Bronchial epithelial cell (primary cell): ENCODE results near the gene WDR37. TPM values are rescaled to one million over a fixed set of nuclear protein-coding genes. Genes with fewer than 3 reads are reported as not detected.

Source experiments
- DNase-seq: peaks from one replicate; pipeline ENCODE4 v3.0.0-alpha.2; 2010; ENCODE audit warnings: low read depth
- FAIRE-seq: peaks from 2 replicates; lab custom pipeline; 2011; peaks lifted over from hg19 to GRCh38; lab: Jason Lieb, UNC
- H3K27me3 ChIP-seq: 2 replicates; pipeline ENCODE4 v1.5.1; 2011; ENCODE audit warnings: low read length; ENCODE audit not compliant: control insufficient read depth, insufficient read depth
- H3K36me3 ChIP-seq: 2 replicates; pipeline ENCODE4 v1.5.1; 2011; ENCODE audit warnings: low read length; ENCODE audit not compliant: control insufficient read depth, insufficient read depth
- H3K4me3 ChIP-seq: 2 replicates; pipeline ENCODE4 v1.5.1; 2011; ENCODE audit warnings: mild to moderate bottlenecking, low read depth, low read length, control low read depth
- total RNA-seq: library from RNA; depleted of rRNA; stranded (reverse); fragments of >200 nt; gene quantifications from 2 replicates; pipeline ENCODE4 v1.2.1, GENCODE V29; 2014
- TF ChIP-seq, protein P1 (sequence below): IDR thresholded peaks from 2 replicates; pipeline ENCODE4 v1.5.1; 2011; ENCODE audit warnings: mild to moderate bottlenecking, moderate library complexity, low read length, control low read depth, inconsistent platforms; ENCODE audit not compliant: insufficient read depth, severe bottlenecking

WDR37 gene
- total RNA-seq, 1 donor from 2014 or later: 11.1 TPM

DNA sequence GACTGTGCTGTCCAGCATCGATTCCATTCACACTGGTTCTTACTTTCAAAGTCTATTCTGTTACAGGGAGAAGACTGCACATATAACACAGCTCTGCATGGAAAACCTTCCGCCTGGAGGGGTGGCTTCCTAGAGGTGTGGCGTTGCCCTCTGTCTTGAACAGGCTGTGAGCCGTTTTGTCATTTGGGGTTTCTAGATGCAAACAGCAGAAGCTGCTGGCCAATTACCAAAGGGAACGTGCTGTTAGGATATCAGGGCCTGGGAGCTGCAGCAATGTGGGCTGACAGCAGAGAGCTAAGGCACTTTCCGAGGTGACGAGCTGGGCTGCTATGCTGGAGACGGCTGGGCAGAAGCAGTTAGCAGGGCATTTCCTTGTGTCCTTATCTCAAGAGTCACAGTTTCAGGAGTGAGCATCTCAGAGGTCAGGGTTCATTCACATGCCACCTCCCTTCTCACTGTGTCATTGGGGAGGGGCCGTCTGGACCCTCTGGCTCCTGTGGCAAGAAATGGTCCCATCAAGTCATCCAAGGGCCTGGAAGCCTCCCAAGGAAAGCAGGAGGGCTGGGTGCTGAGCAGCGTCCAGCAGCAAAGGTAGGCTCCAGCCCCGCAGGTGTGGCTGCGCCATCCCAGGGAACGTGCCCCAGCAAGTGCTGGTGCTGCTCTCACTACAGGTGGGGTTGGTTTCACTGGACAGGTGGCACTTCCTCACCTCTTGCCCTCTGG is 106.5 kb downstream of the WDR37 start:
- no peak overlapping the region for H3K4me3 ChIP-seq
- H3K36me3 ChIP-seq: no peaks in the 10 kb centered on the region
- FAIRE-seq (no peak), DNase-seq (no peak)
- H3K27me3 ChIP-seq: no peaks in the 10 kb centered on the region
- TF ChIP-seq, protein P1, sequence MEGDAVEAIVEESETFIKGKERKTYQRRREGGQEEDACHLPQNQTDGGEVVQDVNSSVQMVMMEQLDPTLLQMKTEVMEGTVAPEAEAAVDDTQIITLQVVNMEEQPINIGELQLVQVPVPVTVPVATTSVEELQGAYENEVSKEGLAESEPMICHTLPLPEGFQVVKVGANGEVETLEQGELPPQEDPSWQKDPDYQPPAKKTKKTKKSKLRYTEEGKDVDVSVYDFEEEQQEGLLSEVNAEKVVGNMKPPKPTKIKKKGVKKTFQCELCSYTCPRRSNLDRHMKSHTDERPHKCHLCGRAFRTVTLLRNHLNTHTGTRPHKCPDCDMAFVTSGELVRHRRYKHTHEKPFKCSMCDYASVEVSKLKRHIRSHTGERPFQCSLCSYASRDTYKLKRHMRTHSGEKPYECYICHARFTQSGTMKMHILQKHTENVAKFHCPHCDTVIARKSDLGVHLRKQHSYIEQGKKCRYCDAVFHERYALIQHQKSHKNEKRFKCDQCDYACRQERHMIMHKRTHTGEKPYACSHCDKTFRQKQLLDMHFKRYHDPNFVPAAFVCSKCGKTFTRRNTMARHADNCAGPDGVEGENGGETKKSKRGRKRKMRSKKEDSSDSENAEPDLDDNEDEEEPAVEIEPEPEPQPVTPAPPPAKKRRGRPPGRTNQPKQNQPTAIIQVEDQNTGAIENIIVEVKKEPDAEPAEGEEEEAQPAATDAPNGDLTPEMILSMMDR: no peak

DNA sequence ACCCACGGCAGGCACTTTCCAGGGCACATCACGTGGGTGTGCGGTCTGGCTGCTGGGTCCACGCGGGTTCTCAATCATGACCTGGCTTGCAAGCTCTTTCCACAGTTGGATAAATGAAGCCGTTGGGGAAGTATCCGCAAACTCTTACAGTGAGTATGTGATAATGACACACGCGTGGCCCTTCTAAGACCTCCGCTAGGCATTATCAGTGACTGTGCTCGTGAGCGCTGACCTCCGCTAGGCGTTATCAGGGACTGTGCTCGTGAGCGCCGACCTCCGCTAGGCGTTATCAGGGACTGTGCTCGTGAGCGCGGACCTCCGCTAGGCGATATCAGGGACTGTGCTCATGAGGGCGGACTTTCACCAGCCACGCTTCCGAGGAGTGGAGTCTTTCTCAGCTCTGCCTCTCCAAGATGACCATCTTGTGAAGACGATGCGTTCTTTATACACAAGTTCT is 107.0 kb downstream of the WDR37 start:
- Histone ChIP-seq H3K27me3 (no peaks in the 10 kb centered on the region), H3K4me3 (no peak overlapping the region), H3K36me3 (no peaks in the 10 kb centered on the region)
- DNase-seq (no peak), FAIRE-seq (no peak)
- TF ChIP-seq, protein P1: no peak

GRCh38 chr10:1163831-1164230 is 107.6 kb downstream of the WDR37 start:
- FAIRE-seq (no peak), DNase-seq (no peak)
- Histone ChIP-seq H3K4me3 (no peak overlapping the region), H3K27me3 (no peaks in the 10 kb centered on the region), H3K36me3 (no peaks in the 10 kb centered on the region)
- TF ChIP-seq, protein P1: no peak

- no peak for FAIRE-seq
- DNase-seq: no peak
- Histone ChIP-seq H3K27me3 (no peaks in the 10 kb centered on the region), H3K4me3 (no peak overlapping the region), H3K36me3 (no peaks in the 10 kb centered on the region)
- TF ChIP-seq, protein P1: no peak
These were observed 110.1 kb downstream of the WDR37 start for GRCh38 chr10:1166101-1166827.

- H3K4me3 ChIP-seq: no peak overlapping the region
- TF ChIP-seq, protein P1: no peak
- no peaks in the 10 kb centered on the region for H3K27me3 ChIP-seq
- DNase-seq (no peak), FAIRE-seq (no peak)
- no peaks in the 10 kb centered on the region for H3K36me3 ChIP-seq
These were observed 110.7 kb downstream of the WDR37 start for GRCh38 chr10:1166828-1167275.
